Heart right ventricle (tissue), 16 donors: ENCODE results near the gene TCF25. TPM values are rescaled to one million over a fixed set of nuclear protein-coding genes. Genes with fewer than 3 reads are reported as not detected.

Source experiments
- ATAC-seq, 8 donors: fragments of 200-7000 bp; cut with Tn5 transposase; one replicate each; pipeline ENCODE4 v1.9.1; 2020; ENCODE audit warnings: mild to moderate bottlenecking in 8 of 8, moderate library complexity in 8 of 8, moderate number of reproducible peaks in 1 of 8
- DNase-seq, 2 donors: peaks; one replicate each; pipeline ENCODE4 v3.0.0-alpha.2; 2020
- H3K27ac ChIP-seq, 10 donors: fragments of 200-600 bp; sonication (generic) in 2 of 10; one replicate each; pipeline versions ENCODE4 v1.5.0 to v1.8.0; 2020 to 2022; ENCODE audit warnings: mild to moderate bottlenecking in 3 of 10
- H3K27me3 ChIP-seq, 7 donors: fragments of 200-600 bp; one replicate each; pipeline ENCODE4 v1.8.0; 2021 to 2022; ENCODE audit warnings: mild to moderate bottlenecking in 2 of 7
- H3K36me3 ChIP-seq, 9 donors: fragments of 200-600 bp; sonication (generic) in 1 of 9; one replicate each; pipeline versions ENCODE4 v1.5.0 to v1.8.0; 2020 to 2022; ENCODE audit warnings: mild to moderate bottlenecking in 2 of 9
- H3K4me1 ChIP-seq, 9 donors: fragments of 200-600 bp; sonication (generic) in 1 of 9; one replicate each; pipeline versions ENCODE4 v1.5.0 to v1.8.0; 2020 to 2022; ENCODE audit warnings: mild to moderate bottlenecking in 4 of 9
- H3K4me3 ChIP-seq, 10 donors: fragments of 200-600 bp; sonication (generic) in 2 of 10; one replicate each; pipeline versions ENCODE4 v1.5.0 to v1.8.0; 2020 to 2022; ENCODE audit warnings: mild to moderate bottlenecking in 7 of 10, moderate library complexity in 2 of 10
- H3K9me3 ChIP-seq, 11 donors: fragments of 200-600 bp in 10 of 11; sonication (generic) in 2 of 11; one replicate each; pipeline versions ENCODE4 v1.5.0 to v1.8.0; 2013 to 2022; ENCODE audit warnings: mild to moderate bottlenecking in 2 of 11, control low read depth in 1 of 11, moderate library complexity in 1 of 11
- CTCF ChIP-seq, 9 donors: fragments of 200-600 bp; sonication (generic) in 2 of 9; IDR thresholded peaks; one replicate each; pipeline versions ENCODE4 v1.5.0 to v1.8.0; 2021 to 2022; ENCODE audit warnings: antibody characterized with exemption in 9 of 9, mild to moderate bottlenecking in 5 of 9, moderate library complexity in 1 of 9
- WGBS, 2 donors: extraction: QIAGEN DNeasy Blood & Tissue Kit; methylation state at CpG; one replicate each; pipeline ENCODE4 v1.1.7; 2013; ENCODE audit warnings: inconsistent platforms in 1 of 2; 5-methylcytosine and 5-hydroxymethylcytosine counted together
- intact Hi-C, 10 donors: fragments of 100-400 bp; cut with DNase I; formaldehyde crosslinking; loops; one replicate each; pipeline versions ENCODE4 v1.11.1 to v1.14.2; 2022
- polyA plus RNA-seq, 2 donors: library from polyadenylated mRNA; stranded (reverse); fragments of 200-250 nt; gene quantifications; one replicate each; pipeline ENCODE4 v1.2.3, GENCODE V29; 2013
- total RNA-seq, 10 donors: library from RNA; stranded (reverse); fragmentation: NEBNext Ultra II Directional in 3 of 10; extraction: Animal tissue kit (Norgen Biotek cat#: 25700) in 3 of 10; gene quantifications; one replicate each; pipeline versions ENCODE4 v1.2.1 to v1.2.4, GENCODE V29; 2021 to 2023
- donor health status: Arrhythmogenic right ventricular cardiomyopathy.
- donor health status: ischemic (EF 13 %, LVEDD 7.1; RV severe dilation, severe dysfunction).
- donor health status: healthy with polysubstance abuse.
- donor health status: DM: no; HTN: yes; CAD: no.
- donor health status: DM: no; HTN: no; CAD: no.
- donor health status: ischemic (EF 25% LVEDD 6.9; RV normal size, moderate dysfunction).
- donor health status: ischemic (EF 25% LVEDD 5.7; RV mildly dilated, moderate dysfunction).
- donor health status: healthy.
- donor health status: DM: yes; HTN: yes; CAD: no.
- donor health status: Ischemic cardiomyopathy.
- donor health status: ischemic (EF 35%, LVEDD 5.7; RV mildly dilated, moderate dysfunction).
- donor health status: nonischemic (EF 11% LVEDD 7.7; RV severe dilation, severe dysfunction).
- donor health status: DM: yes; HTN: yes; CAD: no.
- donor health status: PGD.
- donor health status: ischemic (EF 29% LVEDD 5.4; RV normal size, mild dysfunction).
- donor health status: nonischemic (EF 23%, LVEDD 6.1; RV moderate dilation, normal function).

The TCF25 gene
- total and polyA plus RNA-seq, 12 donors, result 77.5 to 112 (median 94.8) TPM

GRCh38 chr16:89920723-89921122, 47.3 kb downstream of the TCF25 start:
- intact Hi-C loops, result no loop called here
- TF ChIP-seq CTCF (IDR thresholded peaks at IDR 0.05), result no peak
- Histone ChIP-seq H3K27me3 (peaks cover 0 to 72% (median 20%) of the 10 kb centered on the region in 7 donors), H3K4me1 (peaks cover 15 to 79% (median 57%) of the 10 kb centered on the region in 9 donors), H3K36me3 (no peaks in the 10 kb centered on the region), H3K27ac (peak overlapping the region in 3 of 10 donors; percentile 85 to 95 (median 94)), H3K4me3 (no peak overlapping the region), H3K9me3 (no peaks in the 10 kb centered on the region)
- DNase-seq (no peak), ATAC-seq (no peak)
- 51 to 53% methylated on average over 6 of the region's 6 CpGs for WGBS, 2 donors

- Histone ChIP-seq H3K9me3 (no peaks in the 10 kb centered on the region), H3K4me3 (peak overlapping the region in 6 of 10 donors; percentile 69 to 80 (median 71)), H3K36me3 (no peaks in the 10 kb centered on the region), H3K27ac (peak overlapping the region in 8 of 10 donors; percentile 70 to 95 (median 91)), H3K27me3 (peaks cover 0 to 77% (median 22%) of the 10 kb centered on the region in 7 donors), H3K4me1 (peaks cover 15 to 84% (median 62%) of the 10 kb centered on the region in 9 donors)
- WGBS, 2 donors, result 42 to 48% methylated on average over 14 of the region's 14 CpGs
- no peak for ATAC-seq
- no peak for DNase-seq
- intact Hi-C loops, result no loop called here
- TF ChIP-seq CTCF (IDR thresholded peaks at IDR 0.05), result no peak
Measured at GRCh38 chr16:89921131-89921701, 47.8 kb downstream of the TCF25 start.

- Histone ChIP-seq H3K27me3 (peaks cover 0 to 84% (median 22%) of the 10 kb centered on the region in 7 donors), H3K4me1 (peaks cover 15 to 89% (median 68%) of the 10 kb centered on the region in 9 donors), H3K9me3 (no peaks in the 10 kb centered on the region), H3K4me3 (peak overlapping the region; percentile 56 to 80 (median 69)), H3K36me3 (no peaks in the 10 kb centered on the region), H3K27ac (peak overlapping the region; percentile 56 to 95 (median 87))
- no peak for TF ChIP-seq CTCF (IDR thresholded peaks at IDR 0.05)
- peak; percentile 81 to 82 for DNase-seq
- intact Hi-C loops, result no loop called here
- WGBS, 2 donors, result 8 to 9% methylated on average over 22 of the region's 22 CpGs
- peak; percentile 48 to 84 (median 72) for ATAC-seq
Measured at GRCh38 chr16:89921702-89922476, 48.5 kb downstream of the TCF25 start.

- Histone ChIP-seq H3K36me3 (no peaks in the 10 kb centered on the region), H3K27ac (peak overlapping the region; percentile 56 to 95 (median 87)), H3K27me3 (peaks cover 0 to 90% (median 22%) of the 10 kb centered on the region in 7 donors), H3K4me3 (peak overlapping the region; percentile 56 to 80 (median 69)), H3K9me3 (no peaks in the 10 kb centered on the region), H3K4me1 (peaks cover 15 to 84% (median 64%) of the 10 kb centered on the region in 9 donors)
- DNase-seq (peak; percentile 68 to 80), ATAC-seq (peak; percentile 3 to 51 (median 40))
- intact Hi-C loops, result no loop called here
- WGBS, 2 donors, result 0 to 1% methylated on average over 31 of the region's 31 CpGs
- no peak for TF ChIP-seq CTCF (IDR thresholded peaks at IDR 0.05)
Measured at GRCh38 chr16:89922477-89922883, 49.1 kb downstream of the TCF25 start.
